ENCODE results near the gene DNM3. TPM values are rescaled to one million over a fixed set of nuclear protein-coding genes. Genes with fewer than 3 reads are reported as not detected.

DNM3 gene
- total and polyA plus RNA-seq, 2 donors (not counting 3 experiments of a cell fraction or from before 2014, with no cell fraction given), result 1.4 to 2.5 TPM

- H3K27ac ChIP-seq (ENCODE audit: insufficient read depth, low read depth, low read length), result no peak overlapping the region
- H3K9me3 ChIP-seq (replicated peaks; ENCODE audit: control insufficient read depth, insufficient read depth, low read length), result no peaks in the 10 kb centered on the region
- H3K9ac ChIP-seq (replicated peaks; ENCODE audit: extremely low read depth, insufficient read depth, low read length), result no peak overlapping the region
- H4K20me1 ChIP-seq (replicated peaks; ENCODE audit: control insufficient read depth, extremely low read depth, insufficient read depth, low read length), result no peaks in the 10 kb centered on the region
- H3K4me3 ChIP-seq (replicated peaks in 1 of 3; ENCODE audit: insufficient read depth in 1 of 3, low read depth in 1 of 3, low read length in 3 of 3), result no peak overlapping the region
- intact Hi-C loops (cut with micrococcal nuclease), result loop anchor here (5.0 kb wide), 1 partner anchor 64 kb away; no protein-coding TSS in a partner anchor
- no peak overlapping the region for H2AFZ ChIP-seq (ENCODE audit: low read depth, low read length)
- CTCF ChIA-PET, result no interaction called here
- POLR2A ChIA-PET, result no interaction called here
- no peaks in the 10 kb centered on the region for H3K9me1 ChIP-seq (replicated peaks; ENCODE audit: control insufficient read depth, extremely low read depth, insufficient read depth, low read length)
- no peaks in the 10 kb centered on the region for H3K79me2 ChIP-seq (ENCODE audit: control insufficient read depth, insufficient read depth, low read length)
- H3K4me2 ChIP-seq (ENCODE audit: insufficient read depth, low read length), result no peak overlapping the region
- BruUV-seq (replicated peaks), result no TSS peak
- H3K4me1 ChIP-seq (ENCODE audit: control insufficient read depth, extremely low read depth, insufficient read depth, low read length), result no peaks in the 10 kb centered on the region
- TF ChIP-seq MAX (IDR thresholded peaks at IDR 0.05; ENCODE audit: insufficient read depth, insufficient read length) (no peak), EZH2 (IDR thresholded peaks at IDR 0.05; ENCODE audit: borderline replicate concordance, low read depth, low read length, severe bottlenecking) (no peak), MYC (IDR thresholded peaks at IDR 0.05; ENCODE audit: low read depth, low read length) (no peak), POLR2A (IDR thresholded peaks at IDR 0.05; ENCODE audit: low read depth, low read length) (no peak), CTCF (IDR thresholded peaks at IDR 0.05; ENCODE audit: extremely low read depth in 1 of 2, insufficient read depth in 1 of 2, low read depth in 1 of 2, low read length in 2 of 2) (no peak), JUN (IDR thresholded peaks at IDR 0.05; ENCODE audit: borderline replicate concordance, insufficient read depth, insufficient read length, low read depth) (no peak), FOS (IDR thresholded peaks at IDR 0.05; ENCODE audit: borderline replicate concordance, insufficient read depth, low read length) (no peak), POLR2AphosphoS5 (IDR thresholded peaks at IDR 0.05; ENCODE audit: insufficient read depth, low read depth, low read length) (no peak), GATA2 (IDR thresholded peaks at IDR 0.05; ENCODE audit: insufficient read depth, insufficient read length, low read depth, low read length) (no peak)
- H3K36me3 ChIP-seq (ENCODE audit: control insufficient read depth in 2 of 2, extremely low read depth in 1 of 2, insufficient read depth in 2 of 2, low read length in 2 of 2), result no peaks in the 10 kb centered on the region
- dilution Hi-C loops (cut with MboI; ENCODE audit: extremely low pct_ligation_motif_present, low sequenced_read_pairs), result no loop called here
- no peak for DNase-seq (ENCODE audit: low read depth, low spot score)
- no peaks in the 10 kb centered on the region for H3K27me3 ChIP-seq (ENCODE audit: control insufficient read depth in 2 of 2, insufficient read depth in 2 of 2, low read length in 2 of 2)
- FAIRE-seq, result no peak
Measured at GRCh38 chr1:171881442-171881841, 40.1 kb downstream of the DNM3 start.
